Large intestine (tissue), 12 donors: ENCODE results near the gene MED19. TPM values are rescaled to one million over a fixed set of nuclear protein-coding genes. Genes with fewer than 3 reads are reported as not detected.

Source experiments
- DNase-seq, 2 donors: peaks; one replicate each; pipeline versions ENCODE4 v3.0.0 to v3.0.0-alpha.2; 2013
- H3K27ac ChIP-seq: one replicate; pipeline ENCODE4 v1.5.1; 2013; ENCODE audit warnings: low read length
- H3K27me3 ChIP-seq: 2 replicates; pipeline ENCODE4 v1.6.1; 2013; ENCODE audit warnings: low read length; ENCODE audit not compliant: control insufficient read depth, insufficient read depth
- H3K36me3 ChIP-seq: 2 replicates; pipeline ENCODE4 v1.6.1; 2013; ENCODE audit warnings: low read length; ENCODE audit not compliant: control insufficient read depth, insufficient read depth
- H3K4me1 ChIP-seq: one replicate; pipeline ENCODE4 v1.6.1; 2013; ENCODE audit warnings: low read length; ENCODE audit not compliant: control insufficient read depth, insufficient read depth
- H3K4me3 ChIP-seq: one replicate; pipeline ENCODE4 v1.5.1; 2013; ENCODE audit warnings: low read length
- H3K9me3 ChIP-seq: one replicate; pipeline ENCODE4 v1.6.1; 2013; ENCODE audit warnings: mild to moderate bottlenecking, low read depth, low read length, moderate library complexity; ENCODE audit not compliant: control insufficient read depth
- WGBS: methylation state at CpG from one replicate; pipeline ENCODE4 v1.1.5; 2013; ENCODE audit warnings: low lambda C conversion rate; ENCODE audit not compliant: insufficient coverage; 5-methylcytosine and 5-hydroxymethylcytosine counted together
- long read RNA-seq, 11 donors: transcript quantifications; one replicate each; lab custom pipeline, GENCODE V29; 2026
- polyA plus RNA-seq: library from polyadenylated mRNA; unstranded; fragments of 120-200 nt; gene quantifications from one replicate; pipeline ENCODE4 v1.2.1, GENCODE V29; 2013

MED19 gene, protein sequence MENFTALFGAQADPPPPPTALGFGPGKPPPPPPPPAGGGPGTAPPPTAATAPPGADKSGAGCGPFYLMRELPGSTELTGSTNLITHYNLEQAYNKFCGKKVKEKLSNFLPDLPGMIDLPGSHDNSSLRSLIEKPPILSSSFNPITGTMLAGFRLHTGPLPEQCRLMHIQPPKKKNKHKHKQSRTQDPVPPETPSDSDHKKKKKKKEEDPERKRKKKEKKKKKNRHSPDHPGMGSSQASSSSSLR
- polyA plus RNA-seq = 14.4 TPM
- long read RNA-seq, donor 1, transcript MED19-202 (5 exons, 1,203 nt) = major isoform, 6 of 23 reads
- long read RNA-seq, donor 1, partial matches to known transcripts = 0 of 23 reads
- long read RNA-seq, donor 1, other reads (novel, unspliced or antisense) = 17 of 23 reads
- long read RNA-seq, donor 2, transcript MED19-202 (5 exons, 1,203 nt) = major isoform, 14 of 15 reads
- long read RNA-seq, donor 2, partial matches to known transcripts = 0 of 15 reads
- long read RNA-seq, donor 2, other reads (novel, unspliced or antisense) = 0 of 15 reads
- long read RNA-seq, donor 3 = 0 reads
- long read RNA-seq, donor 4, partial matches to known transcripts = 0 of 1 reads
- long read RNA-seq, donor 4, other reads (novel, unspliced or antisense) = 0 of 1 reads
- long read RNA-seq, donor 5, transcript MED19-202 (5 exons, 1,203 nt) = major isoform, 7 of 8 reads
- long read RNA-seq, donor 5, partial matches to known transcripts = 0 of 8 reads
- long read RNA-seq, donor 5, other reads (novel, unspliced or antisense) = 0 of 8 reads
- long read RNA-seq, donor 6, partial matches to known transcripts = 6 of 15 reads
- long read RNA-seq, donor 6, other reads (novel, unspliced or antisense) = 0 of 15 reads
- long read RNA-seq, donor 7, partial matches to known transcripts = 8 of 15 reads
- long read RNA-seq, donor 7, other reads (novel, unspliced or antisense) = 0 of 15 reads
- long read RNA-seq, donor 8, transcript MED19-202 (5 exons, 1,203 nt) = major isoform, 15 of 25 reads
- long read RNA-seq, donor 8, partial matches to known transcripts = 10 of 25 reads
- long read RNA-seq, donor 8, other reads (novel, unspliced or antisense) = 0 of 25 reads
- long read RNA-seq, donor 9, transcript MED19-202 (5 exons, 1,203 nt) = major isoform, 5 of 16 reads
- long read RNA-seq, donor 9, partial matches to known transcripts = 11 of 16 reads
- long read RNA-seq, donor 9, other reads (novel, unspliced or antisense) = 0 of 16 reads
- long read RNA-seq, donor 10, transcript MED19-203 (3 exons, 1,088 nt) = minor isoform, 5 of 17 reads
- long read RNA-seq, donor 10, transcript MED19-202 (5 exons, 1,203 nt) = major isoform, 11 of 17 reads
- long read RNA-seq, donor 10, partial matches to known transcripts = 0 of 17 reads
- long read RNA-seq, donor 10, other reads (novel, unspliced or antisense) = 0 of 17 reads
- long read RNA-seq, donor 11 = 0 reads

DNA sequence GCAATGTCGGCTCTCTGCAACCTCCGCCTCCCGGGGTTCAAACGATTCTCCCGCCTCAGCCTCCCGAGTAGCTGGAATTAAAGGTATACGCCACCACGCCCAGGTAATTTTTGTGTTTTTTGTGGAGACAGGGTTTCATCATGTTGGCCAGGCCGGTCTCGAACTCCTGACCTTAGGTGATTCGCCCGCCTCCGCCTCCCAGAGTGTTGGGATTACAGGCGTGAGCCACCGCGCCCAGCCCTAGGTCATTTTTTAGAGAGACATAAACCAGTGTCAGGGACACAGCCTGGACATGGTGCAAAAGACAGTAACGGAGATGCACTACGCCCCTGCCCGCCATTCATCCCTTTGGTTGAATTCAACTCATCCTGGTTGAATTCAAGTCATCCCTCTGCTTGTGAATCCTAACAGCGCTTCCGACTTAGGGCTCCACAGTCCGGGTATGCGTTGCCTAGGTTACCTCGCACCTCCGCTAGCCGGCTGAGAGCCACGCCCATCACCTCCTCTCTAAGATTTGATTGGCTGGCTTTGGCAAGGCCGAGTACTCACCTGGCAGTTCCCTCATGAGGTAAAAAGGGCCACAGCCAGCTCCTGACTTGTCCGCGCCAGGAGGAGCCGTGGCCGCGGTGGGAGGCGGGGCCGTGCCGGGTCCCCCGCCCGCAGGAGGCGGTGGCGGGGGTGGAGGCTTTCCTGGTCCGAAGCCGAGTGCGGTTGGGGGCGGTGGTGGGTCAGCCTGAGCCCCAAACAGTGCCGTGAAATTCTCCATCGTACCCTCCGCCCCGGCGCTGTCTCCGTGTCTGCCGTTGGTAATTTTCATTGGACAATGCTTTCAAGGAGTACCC is at the start of gene MED19:
Gene MED19 (minus strand): TSS at position 802 of the 842 bp plus-strand sequence. CDS start 36 bp downstream, at position 766.
- DNase-seq = peak; percentile 91 to 94
- H3K9me3 ChIP-seq = no peaks in the 10 kb centered on the region
- no CpG with 5 or more reads among the region's 51 CpGs for WGBS
- H3K4me3 ChIP-seq = peak within 1 kb of the TSS; percentile 95
- peak within 1 kb of the TSS; percentile 89 for H3K27ac ChIP-seq
- peaks cover 12% of the 10 kb centered on the region for H3K4me1 ChIP-seq
- H3K36me3 ChIP-seq = peaks cover 5% of the 10 kb centered on the region
- H3K27me3 ChIP-seq = no peaks in the 10 kb centered on the region

DNA sequence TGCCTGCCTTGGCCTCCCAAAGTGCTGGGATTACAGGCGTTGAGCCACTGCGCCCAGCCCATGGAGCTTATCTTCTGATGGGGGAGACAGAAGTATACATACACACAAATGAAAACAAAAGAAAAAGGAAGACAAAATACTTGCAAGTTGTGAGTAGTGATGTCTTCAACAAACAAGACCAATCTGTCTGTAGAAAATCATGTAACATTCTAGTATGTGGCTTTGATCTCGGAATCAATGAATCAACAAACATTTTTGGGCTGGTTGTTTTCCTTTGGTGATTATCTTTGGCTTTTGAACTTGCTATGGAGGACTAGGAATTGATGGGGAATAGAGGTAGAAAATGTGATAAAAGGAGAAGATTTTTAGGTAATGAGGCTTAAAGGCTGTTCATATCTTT is 46.2 kb upstream of the MED19 start:
- H3K36me3 ChIP-seq = no peaks in the 10 kb centered on the region
- peaks cover under 1% of the 10 kb centered on the region for H3K9me3 ChIP-seq
- no peaks in the 10 kb centered on the region for H3K4me1 ChIP-seq
- WGBS = no CpG with 5 or more reads among the region's 3 CpGs
- no peak overlapping the region for H3K4me3 ChIP-seq
- no peaks in the 10 kb centered on the region for H3K27me3 ChIP-seq
- no peak for DNase-seq
- no peak overlapping the region for H3K27ac ChIP-seq

DNA sequence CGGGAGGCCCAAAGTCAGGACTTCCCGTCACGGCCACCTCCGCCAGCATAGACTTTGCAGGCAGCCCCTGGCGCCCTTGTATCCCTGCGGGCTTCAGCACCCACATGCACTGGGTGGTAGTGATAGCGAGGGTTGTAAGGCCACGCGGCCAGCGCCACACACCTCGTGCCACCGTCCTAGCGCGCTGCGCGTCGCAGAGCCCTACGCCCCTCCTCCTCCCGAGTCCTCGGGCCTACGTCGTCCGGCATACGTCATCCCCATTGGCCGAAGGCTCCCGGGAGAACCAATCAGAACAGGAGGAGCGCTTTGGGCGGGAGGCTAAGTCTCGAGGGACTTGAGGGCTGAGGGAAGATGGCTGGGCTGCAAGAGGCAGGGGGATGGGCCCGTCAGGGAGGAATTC is 40.9 kb upstream of the MED19 start:
- 100% methylated on average over 13 of the region's 30 CpGs for WGBS

DNA sequence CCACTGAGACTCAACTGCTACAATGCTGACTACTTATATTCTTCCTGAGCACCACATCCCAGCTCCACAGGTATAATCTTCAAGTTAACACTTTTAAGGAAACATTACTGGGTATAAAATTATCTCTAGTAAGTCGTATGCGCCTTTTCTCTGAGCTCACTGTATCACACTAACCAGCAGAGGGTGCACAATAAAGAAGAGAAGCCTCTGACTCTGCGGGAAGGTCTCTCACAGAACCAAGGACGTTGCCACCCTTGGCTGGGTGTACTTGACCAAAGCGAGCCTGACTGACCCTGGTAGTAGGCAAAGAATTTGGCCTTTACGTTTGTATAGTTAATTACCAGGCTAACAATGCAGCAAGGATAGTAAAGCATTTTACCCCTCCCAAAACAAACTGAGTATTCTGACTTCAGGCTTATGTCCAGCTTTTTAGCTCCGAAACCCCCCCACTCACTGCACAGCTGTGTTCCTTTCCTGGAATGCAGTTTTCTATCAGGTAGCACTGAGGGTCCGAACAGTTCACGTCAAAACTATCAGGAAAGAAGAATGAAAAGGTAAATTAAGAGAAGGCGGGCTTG is 39.8 kb upstream of the MED19 start, which contains the start of gene BTBD18:
Gene BTBD18 (minus strand): TSS at position 144 of the 578 bp plus-strand sequence. CDS start 631 bp downstream, outside the sequence.
- Histone ChIP-seq H3K4me3 (no peak within 1 kb of the TSS), H3K36me3 (no peaks in the 10 kb centered on the region), H3K9me3 (peaks cover 6% of the 10 kb centered on the region), H3K4me1 (peaks cover 4% of the 10 kb centered on the region), H3K27me3 (no peaks in the 10 kb centered on the region), H3K27ac (no peak within 1 kb of the TSS)
- WGBS = no CpG with 5 or more reads among the region's 10 CpGs
- DNase-seq = peak; percentile 32 to 51

More for the DNA sequence above, 40.9 kb upstream of the MED19 start:
- H3K4me1 ChIP-seq = peaks cover 4% of the 10 kb centered on the region
- DNase-seq = no peak
- no peak overlapping the region for H3K4me3 ChIP-seq
- no peaks in the 10 kb centered on the region for H3K36me3 ChIP-seq
- H3K27ac ChIP-seq = no peak overlapping the region
- no peaks in the 10 kb centered on the region for H3K27me3 ChIP-seq
- peaks cover 6% of the 10 kb centered on the region for H3K9me3 ChIP-seq

DNA sequence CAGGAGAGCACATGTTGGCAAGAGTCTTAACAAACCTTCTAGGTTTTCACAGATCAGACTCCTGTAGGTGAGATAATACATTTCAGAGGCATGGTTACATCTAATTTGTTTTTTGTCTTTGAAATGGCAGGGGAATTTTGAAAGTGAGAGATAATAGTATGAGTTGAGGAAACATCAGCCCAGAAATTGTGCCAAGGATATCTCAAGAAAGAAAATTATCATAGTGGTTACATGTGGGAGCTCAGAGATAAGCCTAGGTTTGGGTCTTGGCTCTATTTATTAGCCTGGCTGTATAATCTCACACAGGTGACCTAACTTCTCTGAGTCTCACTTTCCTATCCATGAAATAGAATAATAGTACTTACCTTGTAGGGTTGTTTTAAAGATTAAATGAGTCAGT is 39.2 kb upstream of the MED19 start:
- Histone ChIP-seq H3K4me3 (no peak overlapping the region), H3K27ac (no peak overlapping the region), H3K9me3 (peaks cover 6% of the 10 kb centered on the region), H3K27me3 (no peaks in the 10 kb centered on the region), H3K36me3 (no peaks in the 10 kb centered on the region), H3K4me1 (peaks cover 4% of the 10 kb centered on the region)
- DNase-seq = no peak

DNA sequence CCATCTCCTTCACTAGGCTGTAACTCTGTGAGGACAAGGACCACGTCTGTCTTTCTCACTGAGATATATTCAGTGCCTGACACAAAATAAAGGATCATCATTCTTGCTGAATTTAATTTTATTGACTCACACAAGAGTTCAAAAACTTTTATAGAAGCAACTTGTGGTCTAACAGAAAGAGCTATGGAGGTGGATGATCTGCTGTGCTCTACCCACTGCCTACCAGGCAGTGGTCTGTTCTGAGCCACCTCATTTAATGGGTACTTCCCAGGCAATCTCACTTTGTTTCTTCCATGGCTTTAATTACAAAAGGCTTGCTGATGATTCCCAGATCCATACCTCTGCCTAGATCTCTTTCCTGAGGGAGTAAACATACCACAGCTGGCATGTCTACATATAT is 34.9 kb upstream of the MED19 start:
- Histone ChIP-seq H3K27ac (no peak overlapping the region), H3K36me3 (peaks cover 34% of the 10 kb centered on the region), H3K4me3 (no peak overlapping the region), H3K27me3 (no peaks in the 10 kb centered on the region), H3K9me3 (no peaks in the 10 kb centered on the region), H3K4me1 (peaks cover 2% of the 10 kb centered on the region)
- no CpG with 5 or more reads among the region's 1 CpG for WGBS
- DNase-seq = no peak

DNA sequence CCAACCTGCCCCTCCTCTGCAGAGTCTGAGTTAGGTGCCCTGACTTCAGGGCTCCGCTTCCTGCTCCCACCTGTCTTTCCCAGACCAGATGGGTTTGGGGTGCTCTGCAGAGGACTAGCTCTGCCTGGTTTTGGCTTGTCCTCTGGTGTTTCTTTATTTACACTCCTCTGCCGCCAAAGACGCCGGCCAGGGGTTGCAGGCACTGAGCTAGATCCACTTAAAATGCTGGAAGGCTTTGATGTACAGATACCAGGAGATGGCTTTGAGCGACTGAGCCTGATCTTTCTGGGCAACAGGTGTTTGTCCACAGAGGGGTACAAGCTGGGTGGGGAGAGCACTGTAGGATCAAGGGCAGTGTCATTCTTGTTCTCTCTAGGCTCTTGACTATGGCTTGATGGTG is 33.2 kb upstream of the MED19 start:
- H3K27ac ChIP-seq = no peak overlapping the region
- H3K36me3 ChIP-seq = peaks cover 34% of the 10 kb centered on the region
- WGBS = no CpG with 5 or more reads among the region's 5 CpGs
- H3K27me3 ChIP-seq = no peaks in the 10 kb centered on the region
- H3K9me3 ChIP-seq = no peaks in the 10 kb centered on the region
- peaks cover 6% of the 10 kb centered on the region for H3K4me1 ChIP-seq
- no peak overlapping the region for H3K4me3 ChIP-seq
- no peak for DNase-seq

DNA sequence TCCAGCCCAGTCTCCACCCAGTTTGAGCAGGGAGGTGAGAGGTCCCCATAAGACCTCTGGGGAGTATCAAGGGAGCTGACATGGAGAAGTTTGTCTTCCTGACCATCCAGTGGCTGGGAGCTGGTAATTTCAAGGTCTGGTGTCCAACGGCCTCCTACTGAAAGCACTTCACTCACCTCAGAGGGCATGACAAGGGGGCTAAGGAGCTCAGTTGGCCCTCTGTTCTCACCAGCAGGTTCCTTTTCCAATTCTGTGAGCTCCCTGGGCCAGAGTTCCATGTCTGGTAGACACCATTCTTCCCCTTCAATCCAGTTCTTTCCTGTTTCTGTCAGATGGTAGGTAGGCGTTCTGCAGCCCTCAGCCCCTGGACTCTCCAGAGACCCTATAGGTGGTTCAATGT is 32.3 kb upstream of the MED19 start:
- Histone ChIP-seq H3K4me1 (peaks cover 6% of the 10 kb centered on the region), H3K36me3 (peaks cover 34% of the 10 kb centered on the region), H3K9me3 (no peaks in the 10 kb centered on the region), H3K27me3 (no peaks in the 10 kb centered on the region), H3K4me3 (no peak overlapping the region), H3K27ac (no peak overlapping the region)
- WGBS = no CpG with 5 or more reads among the region's 2 CpGs
- no peak for DNase-seq

DNA sequence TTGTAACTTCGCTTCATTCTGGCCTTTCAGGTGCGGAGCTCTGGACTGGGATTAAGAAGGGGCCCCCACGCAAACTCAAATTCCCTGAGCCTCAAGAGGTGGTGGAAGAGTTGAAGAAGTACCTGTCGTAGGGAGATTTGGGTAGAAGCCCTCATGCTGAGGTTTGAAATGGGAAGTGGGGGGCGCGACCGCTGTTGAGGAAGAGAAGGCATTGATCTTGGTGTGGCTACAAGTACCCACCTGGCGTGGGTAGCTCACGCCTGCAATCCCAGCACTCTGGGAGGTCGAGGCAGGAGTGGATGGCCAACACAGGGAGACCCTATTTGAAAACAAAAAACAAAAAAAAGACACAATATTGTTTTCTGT is 30.1 kb upstream of the MED19 start:
- no peaks in the 10 kb centered on the region for H3K9me3 ChIP-seq
- H3K4me1 ChIP-seq = peaks cover 6% of the 10 kb centered on the region
- H3K27me3 ChIP-seq = no peaks in the 10 kb centered on the region
- no peak for DNase-seq
- H3K4me3 ChIP-seq = peak overlapping the region; percentile 90
- WGBS = no CpG with 5 or more reads among the region's 10 CpGs
- H3K36me3 ChIP-seq = peaks cover 53% of the 10 kb centered on the region
- H3K27ac ChIP-seq = peak overlapping the region; percentile 90
